A549 (cell line): ENCODE results near the gene ATP6V0C.

Source experiments
- CTCF ChIP-seq: fragments of >200 bp; sonication (Bioruptor Twin); formaldehyde crosslinking; IDR thresholded peaks from 3 replicates; pipeline ENCODE4 v1.5.1; 2016
- POLR2A ChIP-seq: IDR thresholded peaks from 2 replicates; pipeline ENCODE4 v1.6.1; 2012; ENCODE audit warnings: mild to moderate bottlenecking, low read length
- SREBF2 ChIP-seq: fragments of 450-650 bp; IDR thresholded peaks from 2 replicates; pipeline ENCODE4 v1.6.1; 2014; ENCODE audit warnings: mild to moderate bottlenecking, moderate library complexity

- TF ChIP-seq POLR2A (no peak), CTCF (no peak), SREBF2 (no peak)
Measured at GRCh38 chr16:2526135-2526534, 12.4 kb downstream of the ATP6V0C start.
